Endothelial cell of umbilical vein (primary cell): ENCODE results near the gene MYO6.

Source experiments
- EZH2 ChIP-seq: IDR thresholded peaks from 2 replicates; pipeline ENCODE4 v1.6.1; 2012; ENCODE audit warnings: borderline replicate concordance, low read depth, mild to moderate bottlenecking, moderate library complexity, low read length, inconsistent platforms; ENCODE audit not compliant: severe bottlenecking
- POLR2A ChIP-seq: IDR thresholded peaks from 2 replicates; pipeline ENCODE4 v1.6.1; 2012; ENCODE audit warnings: low read depth, mild to moderate bottlenecking, control low read depth, low read length
- POLR2AphosphoS5 ChIP-seq: IDR thresholded peaks from 2 replicates; pipeline ENCODE4 v1.6.1; 2012; ENCODE audit warnings: low read depth, mild to moderate bottlenecking, control low read depth, low read length, moderate library complexity; ENCODE audit not compliant: insufficient read depth
- TF ChIP-seq, protein P1 (sequence below), 2 donors: IDR thresholded peaks; 1 replicate in 1 of 2; 2 replicates in 1 of 2; pipeline ENCODE4 v1.5.1; 2011; ENCODE audit warnings: low read length in 2 of 2, mild to moderate bottlenecking in 2 of 2, moderate library complexity in 2 of 2, control low read depth in 1 of 2, inconsistent platforms in 1 of 2, low read depth in 1 of 2; ENCODE audit not compliant: insufficient read depth in 1 of 2; ENCODE audit errors: extremely low read depth in 1 of 2

DNA sequence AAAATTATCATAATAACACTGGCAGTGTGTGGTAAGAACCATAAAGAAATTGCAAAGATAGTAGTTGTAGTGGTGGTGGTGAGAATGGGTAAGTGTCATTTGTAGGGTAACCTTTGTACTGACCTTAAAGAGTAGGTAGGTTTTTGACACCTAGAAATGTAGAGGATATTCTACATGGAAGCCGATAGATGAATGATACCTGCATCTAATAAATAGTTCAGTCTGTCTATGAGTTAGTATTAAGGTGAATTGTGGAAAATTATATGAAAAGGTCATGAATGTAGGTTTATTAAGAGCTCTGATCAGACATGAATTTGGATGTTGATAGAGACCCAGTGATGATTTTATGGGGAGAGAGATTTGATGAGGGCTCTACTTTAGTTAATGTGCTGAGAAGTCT, 78.1 kb downstream of the MYO6 start:
- TF ChIP-seq, protein P1, sequence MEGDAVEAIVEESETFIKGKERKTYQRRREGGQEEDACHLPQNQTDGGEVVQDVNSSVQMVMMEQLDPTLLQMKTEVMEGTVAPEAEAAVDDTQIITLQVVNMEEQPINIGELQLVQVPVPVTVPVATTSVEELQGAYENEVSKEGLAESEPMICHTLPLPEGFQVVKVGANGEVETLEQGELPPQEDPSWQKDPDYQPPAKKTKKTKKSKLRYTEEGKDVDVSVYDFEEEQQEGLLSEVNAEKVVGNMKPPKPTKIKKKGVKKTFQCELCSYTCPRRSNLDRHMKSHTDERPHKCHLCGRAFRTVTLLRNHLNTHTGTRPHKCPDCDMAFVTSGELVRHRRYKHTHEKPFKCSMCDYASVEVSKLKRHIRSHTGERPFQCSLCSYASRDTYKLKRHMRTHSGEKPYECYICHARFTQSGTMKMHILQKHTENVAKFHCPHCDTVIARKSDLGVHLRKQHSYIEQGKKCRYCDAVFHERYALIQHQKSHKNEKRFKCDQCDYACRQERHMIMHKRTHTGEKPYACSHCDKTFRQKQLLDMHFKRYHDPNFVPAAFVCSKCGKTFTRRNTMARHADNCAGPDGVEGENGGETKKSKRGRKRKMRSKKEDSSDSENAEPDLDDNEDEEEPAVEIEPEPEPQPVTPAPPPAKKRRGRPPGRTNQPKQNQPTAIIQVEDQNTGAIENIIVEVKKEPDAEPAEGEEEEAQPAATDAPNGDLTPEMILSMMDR (IDR thresholded peaks at IDR 0.05; ENCODE audit: extremely low read depth in 1 of 2, insufficient read depth in 1 of 2, low read depth in 1 of 2, low read length in 2 of 2): no peak
- TF ChIP-seq POLR2A (no peak), POLR2AphosphoS5 (no peak), EZH2 (no peak)
